A673 (cell line): ENCODE results near the gene FAM83G. TPM values are rescaled to one million over a fixed set of nuclear protein-coding genes. Genes with fewer than 3 reads are reported as not detected.

Experiments
- BruUV-seq: library from RNA; stranded (reverse); fragments of 400-500 nt; replicated peaks from 2 replicates; lab custom pipeline; 2021; lab: Mats Ljungman, UMichigan
- CTCF ChIA-PET: fragments of 300-600 bp; sonication (Branson Sonifier 250); formaldehyde crosslinking; loops from one replicate; lab custom pipeline; 2022; ENCODE audit warnings: antibody characterized with exemption; lab: Charles Lee
- POLR2A ChIA-PET: fragments of 300-600 bp; sonication (Branson Sonifier 250); formaldehyde crosslinking; loops from one replicate; lab custom pipeline; 2022; ENCODE audit warnings: antibody characterized with exemption; ENCODE audit not compliant: low non-redundant PET; lab: Charles Lee
- DNase-seq: peaks from one replicate; pipeline ENCODE4 v3.0.0-alpha.2; 2015; ENCODE audit warnings: low spot score
- H3K27ac ChIP-seq: fragments of 200-600 bp; sonication (generic); 2 replicates; pipeline ENCODE4 v1.5.1; 2016; ENCODE audit warnings: mixed run types, low read depth, mild to moderate bottlenecking, mixed read lengths, antibody characterized with exemption, low read length; ENCODE audit not compliant: poor library complexity, severe bottlenecking
- H3K27me3 ChIP-seq: fragments of 200-600 bp; sonication (generic); replicated peaks from 2 replicates; pipeline ENCODE4 v1.6.1; 2017; ENCODE audit warnings: mixed run types, low read depth, mild to moderate bottlenecking, mixed read lengths, antibody characterized with exemption, low read length; ENCODE audit not compliant: insufficient read depth, poor library complexity
- H3K36me3 ChIP-seq: fragments of 200-600 bp; sonication (generic); 2 replicates; pipeline ENCODE4 v1.6.1; 2016; ENCODE audit warnings: mixed run types, mild to moderate bottlenecking, mixed read lengths, antibody characterized with exemption, low read length; ENCODE audit not compliant: insufficient read depth, poor library complexity, severe bottlenecking
- H3K4me1 ChIP-seq: fragments of 200-600 bp; sonication (generic); 2 replicates; pipeline ENCODE4 v1.6.1; 2017; ENCODE audit warnings: mixed run types, mild to moderate bottlenecking, mixed read lengths, antibody characterized with exemption, low read length; ENCODE audit not compliant: insufficient read depth, poor library complexity, severe bottlenecking
- H3K4me3 ChIP-seq: fragments of 200-600 bp; sonication (generic); 2 replicates; pipeline ENCODE4 v1.5.1; 2016; ENCODE audit warnings: low read depth, mixed run types, mild to moderate bottlenecking, mixed read lengths, low read length; ENCODE audit not compliant: poor library complexity, severe bottlenecking
- H3K9me3 ChIP-seq: fragments of 200-600 bp; sonication (generic); 2 replicates; pipeline ENCODE4 v1.6.1; 2016; ENCODE audit warnings: mixed run types, low read depth, mild to moderate bottlenecking, mixed read lengths, antibody characterized with exemption, low read length; ENCODE audit not compliant: poor library complexity, severe bottlenecking
- EZH2 ChIP-seq: fragments of 200-600 bp; sonication (generic); IDR thresholded peaks from 2 replicates; pipeline ENCODE4 v1.6.1; 2017; ENCODE audit warnings: borderline replicate concordance, low read depth, mild to moderate bottlenecking, mixed read lengths, antibody characterized with exemption, low read length; ENCODE audit not compliant: poor library complexity, severe bottlenecking
- intact Hi-C: fragments of 100-400 bp; cut with micrococcal nuclease; formaldehyde crosslinking; loops from one replicate; pipeline ENCODE4 v1.10.0; 2022; ENCODE audit not compliant: unreplicated experiment
- total RNA-seq: library from RNA; stranded (reverse); gene quantifications from 2 replicates; pipeline ENCODE4 v1.2.3, GENCODE V29; 2021
- TF ChIP-seq, protein P1 (sequence below): fragments of 300-800, 200-600 bp; sonication (generic); conservative IDR thresholded peaks from 2 replicates; pipeline ENCODE4 v1.5.1; 2017; ENCODE audit warnings: low read depth, mild to moderate bottlenecking, antibody characterized with exemption, low read length, moderate library complexity, mixed read lengths

Gene FAM83G
- total RNA-seq, 1 experiment from 2014 or later, result 12.4 TPM

DNA sequence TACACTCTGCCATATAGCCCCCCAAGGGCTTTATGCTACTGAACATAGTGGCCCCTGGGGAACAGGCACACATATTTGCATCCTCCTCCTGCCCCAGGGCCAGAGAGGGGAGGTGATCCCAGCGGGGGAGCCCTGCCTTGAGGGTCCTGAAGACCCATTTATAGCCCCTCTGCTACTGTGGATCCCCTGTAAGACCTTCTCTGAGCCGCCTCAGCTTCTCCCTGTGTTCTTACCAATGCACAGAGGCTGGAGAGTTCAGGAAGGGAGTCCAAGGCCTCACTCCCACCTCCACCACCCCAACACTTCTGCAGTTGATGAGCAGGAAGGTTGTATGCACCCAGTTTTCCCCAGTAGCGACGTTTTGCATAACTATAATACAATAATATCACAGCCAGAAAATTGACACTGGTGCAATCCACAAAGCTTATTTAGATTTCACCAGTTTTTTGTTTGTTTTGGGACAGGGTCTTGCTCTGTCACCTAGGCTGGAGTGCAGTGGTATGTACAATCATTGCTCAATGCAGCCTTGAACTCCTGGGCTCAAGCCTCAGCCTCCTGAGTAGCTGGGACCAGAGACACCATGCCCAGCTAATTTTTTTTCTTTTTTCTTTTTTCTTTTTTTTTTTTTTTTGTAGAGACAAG is 1.3 kb upstream of the FAM83G start:
- TF ChIP-seq EZH2, result no peak
- TF ChIP-seq, protein P1, sequence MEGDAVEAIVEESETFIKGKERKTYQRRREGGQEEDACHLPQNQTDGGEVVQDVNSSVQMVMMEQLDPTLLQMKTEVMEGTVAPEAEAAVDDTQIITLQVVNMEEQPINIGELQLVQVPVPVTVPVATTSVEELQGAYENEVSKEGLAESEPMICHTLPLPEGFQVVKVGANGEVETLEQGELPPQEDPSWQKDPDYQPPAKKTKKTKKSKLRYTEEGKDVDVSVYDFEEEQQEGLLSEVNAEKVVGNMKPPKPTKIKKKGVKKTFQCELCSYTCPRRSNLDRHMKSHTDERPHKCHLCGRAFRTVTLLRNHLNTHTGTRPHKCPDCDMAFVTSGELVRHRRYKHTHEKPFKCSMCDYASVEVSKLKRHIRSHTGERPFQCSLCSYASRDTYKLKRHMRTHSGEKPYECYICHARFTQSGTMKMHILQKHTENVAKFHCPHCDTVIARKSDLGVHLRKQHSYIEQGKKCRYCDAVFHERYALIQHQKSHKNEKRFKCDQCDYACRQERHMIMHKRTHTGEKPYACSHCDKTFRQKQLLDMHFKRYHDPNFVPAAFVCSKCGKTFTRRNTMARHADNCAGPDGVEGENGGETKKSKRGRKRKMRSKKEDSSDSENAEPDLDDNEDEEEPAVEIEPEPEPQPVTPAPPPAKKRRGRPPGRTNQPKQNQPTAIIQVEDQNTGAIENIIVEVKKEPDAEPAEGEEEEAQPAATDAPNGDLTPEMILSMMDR, result no peak

DNA sequence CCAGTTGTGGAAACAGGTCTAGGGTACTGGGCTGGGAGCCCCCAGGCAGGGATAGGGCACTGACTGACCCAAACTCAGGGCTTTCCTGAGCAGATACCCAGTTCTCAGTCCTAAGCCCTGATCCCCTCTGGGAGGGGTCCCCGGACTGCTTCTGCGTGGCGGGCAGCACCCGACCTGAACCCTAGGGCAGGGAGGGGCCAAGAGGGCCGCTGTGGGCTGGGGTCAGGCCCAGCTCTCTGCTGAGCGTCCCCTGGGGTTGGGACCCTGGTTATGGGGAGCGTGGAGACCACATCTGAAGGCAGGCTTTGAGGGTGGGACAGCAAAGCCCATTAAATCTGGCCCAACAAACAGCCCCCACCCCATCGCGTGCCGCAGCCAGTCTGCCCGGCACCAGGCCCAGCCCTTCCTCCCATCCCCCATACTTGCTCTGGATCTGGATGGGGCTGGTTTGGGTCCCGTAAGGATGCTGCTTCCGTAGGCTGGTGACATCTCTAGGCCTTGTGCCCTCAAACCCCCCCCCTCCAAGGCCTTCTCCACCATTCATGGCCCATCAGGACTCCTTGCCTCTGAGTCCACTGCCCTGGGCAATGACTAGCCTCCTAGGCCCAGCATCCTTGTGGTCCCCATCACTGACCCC is 691 bp upstream of the FAM83G start:
- no TSS peak for BruUV-seq
- ChIA-PET POLR2A (no interaction called here), CTCF (no interaction called here)
- no peaks in the 10 kb centered on the region for H3K4me1 ChIP-seq
- intact Hi-C loops, result no loop called here
- no peaks in the 10 kb centered on the region for H3K27me3 ChIP-seq
- TF ChIP-seq, protein P1, result no peak
- TF ChIP-seq EZH2, result no peak
- no peaks in the 10 kb centered on the region for H3K9me3 ChIP-seq
- no peak for DNase-seq
- peak overlapping the region; percentile 68 for H3K4me3 ChIP-seq
- H3K27ac ChIP-seq, result peak overlapping the region; percentile 58
- no peaks in the 10 kb centered on the region for H3K36me3 ChIP-seq

More for the DNA sequence above, 1.3 kb upstream of the FAM83G start:
- Histone ChIP-seq H3K9me3 (no peaks in the 10 kb centered on the region), H3K4me1 (no peaks in the 10 kb centered on the region), H3K27me3 (no peaks in the 10 kb centered on the region), H3K27ac (no peak overlapping the region), H3K4me3 (no peak overlapping the region), H3K36me3 (no peaks in the 10 kb centered on the region)
- BruUV-seq, result no TSS peak
- intact Hi-C loops, result no loop called here
- ChIA-PET POLR2A (no interaction called here), CTCF (no interaction called here)
- no peak for DNase-seq

GRCh38 chr17:19003543-19004420 is 782 bp downstream of the FAM83G start:
- peak overlapping the region; percentile 68 for H3K4me3 ChIP-seq
- POLR2A ChIA-PET, result no interaction called here
- H3K9me3 ChIP-seq, result no peaks in the 10 kb centered on the region
- H3K36me3 ChIP-seq, result no peaks in the 10 kb centered on the region
- H3K4me1 ChIP-seq, result no peaks in the 10 kb centered on the region
- intact Hi-C loops, result no loop called here
- CTCF ChIA-PET, result interaction anchor here (0.9 kb wide), 1 partner anchor 43 kb away, joined by 6 read pairs; no protein-coding TSS in a partner anchor
- peak; percentile 21 for DNase-seq
- H3K27ac ChIP-seq, result peak overlapping the region; percentile 68
- no peaks in the 10 kb centered on the region for H3K27me3 ChIP-seq
- BruUV-seq, result no TSS peak
- TF ChIP-seq, protein P1, result no peak
- no peak for TF ChIP-seq EZH2
